HG02943 (cell line): ENCODE data around the gene PTEN.

Experiments
- ATAC-seq: cut with Tn5 transposase; IDR thresholded peaks from one replicate; pipeline ENCODE4 v1.9.1; 2021; ENCODE audit warnings: mild to moderate bottlenecking, low read depth, moderate library complexity; ENCODE audit not compliant: unreplicated experiment

The PTEN gene

GRCh38 chr10:87915989-87916388 lies 52.6 kb downstream of the PTEN start:
- no peak for ATAC-seq

GRCh38 chr10:87916515-87916914 lies 53.1 kb downstream of the PTEN start:
- ATAC-seq, result no peak

GRCh38 chr10:87918254-87918859 lies 54.9 kb downstream of the PTEN start:
- no peak for ATAC-seq

- no peak for ATAC-seq
These were observed 57.1 kb downstream of the PTEN start for GRCh38 chr10:87920538-87920937.

GRCh38 chr10:87921931-87922688 lies 58.7 kb downstream of the PTEN start:
- ATAC-seq, result no peak

GRCh38 chr10:87923233-87923632 lies 59.8 kb downstream of the PTEN start:
- no peak for ATAC-seq

GRCh38 chr10:87925570-87925969 lies 62.1 kb downstream of the PTEN start:
- ATAC-seq, result no peak

- no peak for ATAC-seq
These were observed 63.7 kb downstream of the PTEN start for GRCh38 chr10:87927091-87927490.

- no peak for ATAC-seq
These were observed 65.6 kb downstream of the PTEN start for GRCh38 chr10:87928996-87929395.

GRCh38 chr10:87930141-87930540 lies 66.7 kb downstream of the PTEN start:
- no peak for ATAC-seq

- ATAC-seq, result no peak
These were observed 67.8 kb downstream of the PTEN start for GRCh38 chr10:87930934-87931835.

GRCh38 chr10:87931836-87932230 lies 68.4 kb downstream of the PTEN start:
- ATAC-seq, result no peak

- ATAC-seq, result no peak
These were observed 72.1 kb downstream of the PTEN start for GRCh38 chr10:87935290-87936141.

GRCh38 chr10:87940210-87940609 lies 76.8 kb downstream of the PTEN start:
- no peak for ATAC-seq

- no peak for ATAC-seq
These were observed 79.6 kb downstream of the PTEN start for GRCh38 chr10:87942884-87943527.

- no peak for ATAC-seq
These were observed 82.6 kb downstream of the PTEN start for GRCh38 chr10:87945984-87946383.

- ATAC-seq, result no peak
These were observed 89.2 kb downstream of the PTEN start for GRCh38 chr10:87952612-87953011.

GRCh38 chr10:87956055-87956454 lies 92.6 kb downstream of the PTEN start:
- ATAC-seq, result no peak

- ATAC-seq, result no peak
These were observed 94.3 kb downstream of the PTEN start for GRCh38 chr10:87957702-87958101.

GRCh38 chr10:87960230-87960629 lies 96.8 kb downstream of the PTEN start:
- ATAC-seq, result no peak
